ENCODE measurements around the gene COQ4.
"Not testable (repeated sequence)": the region's sequence is repeated elsewhere in the genome, so short reads cannot be mapped to it uniquely, and the experiment has no call there.

COQ4 gene

GRCh38 chr9:128322404-128323211 lies at the start of gene COQ4, which contains the start of gene TRUB2:
Gene COQ4 (plus strand): TSS chr9:128322839. CDS start chr9:128322859, 20 bp downstream.
Gene TRUB2 (minus strand): TSS chr9:128322447. CDS start chr9:128322408, 39 bp downstream.
- DNase-seq (ENCODE audit: low read depth) = peak; percentile 87

DNA sequence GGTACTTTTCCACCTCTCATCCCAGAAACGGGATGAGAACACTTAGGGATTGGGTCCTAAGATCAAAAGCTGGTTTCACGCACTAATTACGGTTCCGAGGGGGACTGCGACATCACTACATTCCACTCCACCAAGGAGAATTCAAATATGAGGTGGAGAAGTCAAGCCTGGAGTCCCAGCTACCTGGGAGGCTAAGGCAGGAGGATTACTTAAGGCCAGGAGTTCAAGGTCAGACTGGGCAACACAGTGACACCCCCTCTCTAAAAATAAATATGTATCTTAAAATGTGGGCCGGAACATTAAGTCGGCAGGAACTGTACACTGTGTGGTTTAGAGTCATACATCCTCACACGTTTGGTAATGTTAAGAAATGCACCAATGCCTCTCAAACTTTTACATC lies 48.4 kb upstream of the COQ4 start:
- no peak for DNase-seq (ENCODE audit: low read depth)

- DNase-seq (ENCODE audit: low read depth) = no peak
Measured at GRCh38 chr9:128275198-128276007, 47.2 kb upstream of the COQ4 start, which contains the start of gene GOLGA2. Gene GOLGA2 (minus strand): TSS chr9:128276007. CDS start chr9:128275976, 31 bp downstream.

DNA sequence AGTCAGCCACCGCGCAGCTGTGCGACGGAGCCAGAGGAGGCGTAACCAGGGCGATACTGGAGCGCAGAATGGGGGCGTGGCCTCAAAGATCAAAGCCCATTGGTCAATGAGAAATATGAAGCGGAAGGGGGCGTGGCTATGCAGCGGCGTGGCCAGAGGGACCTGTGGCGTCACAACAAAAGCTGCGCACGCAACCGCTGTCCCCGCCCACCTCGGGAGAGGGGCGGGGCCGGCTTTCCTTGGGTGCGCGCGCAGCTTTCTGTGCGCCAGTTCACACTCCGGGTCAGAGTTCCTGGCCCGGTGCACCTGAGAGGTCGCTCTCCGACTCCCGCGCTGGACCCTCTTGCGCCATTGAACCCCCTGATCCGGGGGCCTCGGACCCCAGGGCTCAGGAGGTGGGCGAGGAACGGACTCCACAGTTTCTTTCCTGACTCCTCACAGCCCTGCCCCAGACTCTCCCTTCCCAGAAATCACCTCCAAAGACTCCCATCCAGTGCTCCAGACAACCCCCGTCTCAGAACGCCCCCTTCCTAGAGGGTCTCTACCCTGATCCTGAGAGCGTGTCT lies 46.5 kb upstream of the COQ4 start, which contains the start of gene SWI5:
Gene SWI5 (plus strand): TSS at position 269 of the 566 bp plus-strand sequence.
- peak; percentile 99 for DNase-seq (ENCODE audit: low read depth)

GRCh38 chr9:128276574-128277270 lies 45.9 kb upstream of the COQ4 start:
- no peak for DNase-seq (ENCODE audit: low read depth)

GRCh38 chr9:128279088-128280073 lies 43.3 kb upstream of the COQ4 start:
- DNase-seq (ENCODE audit: low read depth) = not testable (repeated sequence)

GRCh38 chr9:128280084-128280622 lies 42.5 kb upstream of the COQ4 start:
- no peak for DNase-seq (ENCODE audit: low read depth)

GRCh38 chr9:128282500-128282899 lies 40.1 kb upstream of the COQ4 start:
- DNase-seq (ENCODE audit: low read depth) = no peak

DNA sequence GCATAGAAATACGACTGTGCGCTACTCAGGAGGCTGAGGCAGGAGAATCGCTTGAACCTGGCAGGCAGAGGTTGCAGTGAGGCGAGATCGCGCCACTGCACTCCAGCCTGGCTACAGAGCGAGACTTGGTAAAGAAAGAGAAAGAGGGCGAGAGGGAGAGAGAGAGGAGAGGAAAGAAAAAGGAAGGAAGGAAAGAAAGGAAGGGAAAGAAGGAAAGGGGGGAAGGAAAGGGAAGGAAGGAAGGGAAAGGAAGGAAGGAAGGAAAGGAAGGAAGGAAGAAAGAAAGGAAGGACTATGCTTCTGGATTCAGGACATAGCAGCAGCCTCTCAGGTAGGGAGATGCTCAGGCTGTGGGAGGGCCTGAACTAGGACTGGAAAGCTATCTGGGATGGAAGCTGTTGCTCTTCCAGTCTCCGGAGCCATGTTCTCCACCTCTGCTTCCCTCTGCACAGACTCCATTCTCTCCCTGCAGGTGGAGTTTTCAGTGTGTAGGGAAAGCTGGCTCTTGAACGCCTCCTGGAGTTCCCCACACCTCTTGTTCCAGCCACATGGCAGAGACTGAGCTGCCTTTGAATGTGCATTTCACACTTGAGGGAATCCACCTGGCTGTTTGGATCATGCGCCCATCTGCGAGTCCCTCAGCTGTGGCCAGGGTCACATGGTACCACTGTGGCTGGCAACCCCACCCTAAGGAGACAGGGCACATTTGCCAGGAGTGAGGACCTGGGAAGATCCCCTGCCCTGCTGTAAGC lies 37.4 kb upstream of the COQ4 start:
- no peak for DNase-seq (ENCODE audit: low read depth)

DNA sequence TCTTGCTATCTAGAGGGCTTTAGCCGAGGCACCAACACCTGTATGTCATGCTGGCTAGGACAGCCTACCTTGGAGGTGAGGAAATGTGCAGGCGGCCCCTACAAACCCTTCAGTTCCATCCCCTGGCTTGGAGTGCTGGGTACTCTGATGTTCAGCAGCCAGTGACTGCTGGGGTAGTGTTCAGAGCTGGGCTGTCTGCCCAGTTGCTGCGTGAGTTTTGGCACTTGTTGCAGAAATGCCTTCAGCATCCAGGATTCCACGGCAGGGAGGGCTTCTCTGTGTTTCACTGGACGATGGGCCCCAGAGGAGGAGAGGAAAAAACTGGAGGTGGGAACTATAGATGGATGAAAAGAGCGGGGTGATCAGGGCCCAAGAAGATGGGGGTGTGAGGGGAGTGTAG lies 36.2 kb upstream of the COQ4 start:
- no peak for DNase-seq (ENCODE audit: low read depth)

GRCh38 chr9:128288273-128289004 lies 34.2 kb upstream of the COQ4 start:
- DNase-seq (ENCODE audit: low read depth) = no peak

- no peak for DNase-seq (ENCODE audit: low read depth)
Measured at GRCh38 chr9:128292009-128292408, 30.6 kb upstream of the COQ4 start.

- no peak for DNase-seq (ENCODE audit: low read depth)
Measured at GRCh38 chr9:128293091-128293490, 29.5 kb upstream of the COQ4 start.

- DNase-seq (ENCODE audit: low read depth) = no peak
Measured at GRCh38 chr9:128294142-128294541, 28.5 kb upstream of the COQ4 start.

GRCh38 chr9:128296340-128297220 lies 26.1 kb upstream of the COQ4 start:
- no peak for DNase-seq (ENCODE audit: low read depth)

DNA sequence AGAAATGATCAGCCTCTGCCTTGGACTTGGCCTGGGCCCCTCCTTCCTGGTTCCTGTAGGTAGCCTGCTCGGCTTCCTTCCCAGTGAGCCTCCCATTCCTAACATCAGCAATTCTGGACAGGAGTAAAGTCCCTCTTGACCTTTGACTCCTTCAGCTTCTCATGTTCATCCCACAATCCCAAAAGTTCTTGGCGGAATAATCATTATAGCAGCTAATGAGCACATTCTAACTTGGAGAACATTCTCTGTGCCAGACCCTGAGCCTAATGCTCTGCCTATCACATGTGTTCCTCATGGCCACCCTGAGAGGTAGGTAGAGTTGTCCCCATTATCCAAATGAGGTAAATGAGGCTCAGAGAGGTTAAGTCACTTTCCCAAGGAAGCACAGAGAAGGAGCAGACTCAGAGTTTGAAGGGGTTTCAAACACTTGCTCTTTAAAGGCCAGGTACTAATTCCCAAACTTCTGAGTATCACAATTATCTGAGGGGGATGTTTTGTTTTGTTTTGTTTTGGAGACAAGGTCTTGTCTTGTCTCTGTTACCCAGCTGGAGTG lies 25.3 kb upstream of the COQ4 start:
- no peak for DNase-seq (ENCODE audit: low read depth)

All from activated T-helper 1 cell treated with Interleukin-2 at 50 U/mL for 16 hours (primary cell).